GM12891 (cell line): ENCODE measurements around the gene GRK1.

Source experiments
- PAX5 ChIP-seq: IDR thresholded peaks from 2 replicates; pipeline ENCODE4 v1.6.1; 2011; ENCODE audit warnings: low read length, moderate library complexity, mild to moderate bottlenecking; ENCODE audit not compliant: insufficient read depth, severe bottlenecking
- POLR2A ChIP-seq: IDR thresholded peaks from 2 replicates; pipeline ENCODE4 v1.6.1; 2011; ENCODE audit warnings: low read depth, low read length, control low read depth
- POLR2AphosphoS5 ChIP-seq: IDR thresholded peaks from 2 replicates; pipeline ENCODE4 v1.6.1; 2011; ENCODE audit warnings: low read depth, low read length, control low read depth
- TAF1 ChIP-seq: IDR thresholded peaks from 2 replicates; pipeline ENCODE4 v1.6.1; 2011; ENCODE audit warnings: low read depth, low read length, control low read depth

- TF ChIP-seq TAF1 (no peak), POLR2A (no peak), POLR2AphosphoS5 (no peak), PAX5 (no peak)
Measured at GRCh38 chr13:113618455-113618854, 48.6 kb upstream of the GRK1 start.
